CD4-positive, alpha-beta T cell (primary cell): ENCODE results near the gene TNS1. TPM values are rescaled to one million over a fixed set of nuclear protein-coding genes. Genes with fewer than 3 reads are reported as not detected.

ENCODE experiments used
- ATAC-seq: fragments of 200-7000 bp; cut with Tn5 transposase; one replicate; pipeline ENCODE4 v1.10.0; 2022; ENCODE audit warnings: mild to moderate bottlenecking; ENCODE audit not compliant: poor library complexity
- CTCF ChIA-PET: fragments of 350-600 bp; sonication (Branson Sonifier 250); formaldehyde crosslinking; loops from one replicate; lab custom pipeline; 2021; ENCODE audit warnings: antibody characterized with exemption, inconsistent platforms; lab: Charles Lee
- POLR2A ChIA-PET: fragments of 350-600 bp; sonication (Branson Sonifier 250); formaldehyde crosslinking; loops from one replicate; lab custom pipeline; 2021; ENCODE audit warnings: antibody characterized with exemption, inconsistent platforms; lab: Charles Lee
- DNase-seq, 14 experiments: peaks; one replicate each; pipeline ENCODE4 v3.0.0-alpha.2; 2013 to 2020; ENCODE audit warnings: mixed read lengths in 2 of 14
- H3K27ac ChIP-seq, 2 donors: one replicate each; pipeline versions ENCODE4 v1.5.1 to v1.7.0; 2013; ENCODE audit warnings: low read length in 2 of 2, low read depth in 1 of 2, mild to moderate bottlenecking in 1 of 2
- H3K27me3 ChIP-seq, 2 experiments: 1 replicate in 1 of 2; 2 replicates in 1 of 2; pipeline versions ENCODE4 v1.6.1 to v1.7.0; 2013; ENCODE audit warnings: low read length in 2 of 2, control low read depth in 1 of 2, mild to moderate bottlenecking in 1 of 2, moderate library complexity in 1 of 2; ENCODE audit not compliant: insufficient read depth in 2 of 2, control insufficient read depth in 1 of 2
- H3K36me3 ChIP-seq: one replicate; pipeline ENCODE4 v1.6.1; 2013; ENCODE audit warnings: low read length, control low read depth; ENCODE audit not compliant: insufficient read depth
- H3K4me1 ChIP-seq: one replicate; pipeline ENCODE4 v1.6.1; 2013; ENCODE audit warnings: low read length, control low read depth; ENCODE audit not compliant: insufficient read depth
- H3K4me3 ChIP-seq: one replicate; pipeline ENCODE4 v1.5.1; 2013; ENCODE audit warnings: mild to moderate bottlenecking, low read length, moderate library complexity
- H3K9me3 ChIP-seq, 2 experiments: 1 replicate in 1 of 2; 2 replicates in 1 of 2; pipeline versions ENCODE4 v1.6.1 to v1.7.0; 2013; ENCODE audit warnings: low read length in 2 of 2, mild to moderate bottlenecking in 2 of 2, control low read depth in 1 of 2, moderate library complexity in 1 of 2; ENCODE audit not compliant: control insufficient read depth in 1 of 2, insufficient read depth in 1 of 2
- H3K27ac Mint-ChIP-seq: one replicate; pipeline ENCODE4 v1.8.0; 2020; ENCODE audit warnings: mixed read lengths
- H3K27me3 Mint-ChIP-seq: one replicate; pipeline ENCODE4 v1.8.0; 2021; ENCODE audit warnings: mixed read lengths
- H3K36me3 Mint-ChIP-seq: one replicate; pipeline ENCODE4 v1.8.0; 2021; ENCODE audit warnings: low read depth, mixed read lengths
- H3K4me1 Mint-ChIP-seq: one replicate; pipeline ENCODE4 v1.8.0; 2021; ENCODE audit warnings: low read depth, mixed read lengths
- H3K4me3 Mint-ChIP-seq: one replicate; pipeline ENCODE4 v1.8.0; 2020; ENCODE audit warnings: mild to moderate bottlenecking, mixed read lengths
- H3K9me3 Mint-ChIP-seq: one replicate; pipeline ENCODE4 v1.8.0; 2020; ENCODE audit warnings: mixed read lengths
- intact Hi-C, 2 experiments: fragments of 100-400 bp; cut with DNase I in 1 of 2; cut with micrococcal nuclease in 1 of 2; formaldehyde crosslinking; loops; one replicate each; pipeline versions ENCODE4 v1.15.1 to v1.9.0; 2023 to 2025; cut with DNase I, micrococcal nuclease
- total RNA-seq, 174 experiments: library from RNA in 2 of 174; stranded (reverse) in 2 of 174; gene quantifications; one replicate each; pipeline ENCODE4 v1.2.3 and lab custom pipeline; 2021 to 2026
- TF ChIP-seq, protein P1 (sequence below): fragments of 200-600 bp; IDR thresholded peaks from one replicate; pipeline ENCODE4 v1.8.0; 2022; ENCODE audit warnings: antibody characterized with exemption, mild to moderate bottlenecking

Gene TNS1
- total RNA-seq, 2 experiments from 2014 or later = 0.25 to 0.34 TPM

- Histone ChIP-seq H3K9me3 (no peaks in the 10 kb centered on the region), H3K27ac (peak overlapping the region in 1 of 2 donors; percentile 29), H3K27me3 (no peaks in the 10 kb centered on the region), H3K4me3 (peak overlapping the region; percentile 63), H3K36me3 (no peaks in the 10 kb centered on the region), H3K4me1 (peaks cover 28% of the 10 kb centered on the region)
- ATAC-seq (peak; percentile 79), DNase-seq (peak in 4 of 14 experiments; percentile 15 to 68 (median 60))
- intact Hi-C loops = loop anchor here in 1 of 2 experiments (2.0 kb wide), 1 partner anchor 243 kb away; no protein-coding TSS in a partner anchor
- no peaks in the 10 kb centered on the region for H3K27me3 Mint-ChIP-seq
- no peaks in the 10 kb centered on the region for H3K9me3 Mint-ChIP-seq
- H3K4me3 Mint-ChIP-seq = peak overlapping the region; percentile 81
- TF ChIP-seq, protein P1, sequence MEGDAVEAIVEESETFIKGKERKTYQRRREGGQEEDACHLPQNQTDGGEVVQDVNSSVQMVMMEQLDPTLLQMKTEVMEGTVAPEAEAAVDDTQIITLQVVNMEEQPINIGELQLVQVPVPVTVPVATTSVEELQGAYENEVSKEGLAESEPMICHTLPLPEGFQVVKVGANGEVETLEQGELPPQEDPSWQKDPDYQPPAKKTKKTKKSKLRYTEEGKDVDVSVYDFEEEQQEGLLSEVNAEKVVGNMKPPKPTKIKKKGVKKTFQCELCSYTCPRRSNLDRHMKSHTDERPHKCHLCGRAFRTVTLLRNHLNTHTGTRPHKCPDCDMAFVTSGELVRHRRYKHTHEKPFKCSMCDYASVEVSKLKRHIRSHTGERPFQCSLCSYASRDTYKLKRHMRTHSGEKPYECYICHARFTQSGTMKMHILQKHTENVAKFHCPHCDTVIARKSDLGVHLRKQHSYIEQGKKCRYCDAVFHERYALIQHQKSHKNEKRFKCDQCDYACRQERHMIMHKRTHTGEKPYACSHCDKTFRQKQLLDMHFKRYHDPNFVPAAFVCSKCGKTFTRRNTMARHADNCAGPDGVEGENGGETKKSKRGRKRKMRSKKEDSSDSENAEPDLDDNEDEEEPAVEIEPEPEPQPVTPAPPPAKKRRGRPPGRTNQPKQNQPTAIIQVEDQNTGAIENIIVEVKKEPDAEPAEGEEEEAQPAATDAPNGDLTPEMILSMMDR = no peak
- H3K36me3 Mint-ChIP-seq = no peaks in the 10 kb centered on the region
- POLR2A ChIA-PET = interaction anchor here (1.0 kb wide), 1 partner anchor 43 kb away, joined by 3 read pairs; no protein-coding TSS in a partner anchor
- CTCF ChIA-PET = interaction anchor here (1.5 kb wide), 1 partner anchor 244 kb away, joined by 5 read pairs; no protein-coding TSS in a partner anchor
- peaks cover 20% of the 10 kb centered on the region for H3K4me1 Mint-ChIP-seq
- H3K27ac Mint-ChIP-seq = peak overlapping the region; percentile 7
Measured at GRCh38 chr2:217790195-217790594, 212.6 kb downstream of the TNS1 start.

GRCh38 chr2:217789736-217790181, 213.0 kb downstream of the TNS1 start:
- POLR2A ChIA-PET = interaction anchor here (1.0 kb wide), 1 partner anchor 43 kb away, joined by 3 read pairs; no protein-coding TSS in a partner anchor
- DNase-seq (peak in 4 of 14 experiments; percentile 10 to 34 (median 23)), ATAC-seq (peak; percentile 45)
- intact Hi-C loops = loop anchor here (1.0 to 2.0 kb wide), 5 partner anchors 97 to 279 kb away; no protein-coding TSS in a partner anchor
- Mint-ChIP-seq H3K27ac (peak overlapping the region; percentile 7), H3K4me3 (peak overlapping the region; percentile 82), H3K27me3 (no peaks in the 10 kb centered on the region), H3K36me3 (no peaks in the 10 kb centered on the region), H3K4me1 (peaks cover 21% of the 10 kb centered on the region), H3K9me3 (no peaks in the 10 kb centered on the region)
- no peaks in the 10 kb centered on the region for H3K27me3 ChIP-seq
- H3K36me3 ChIP-seq = no peaks in the 10 kb centered on the region
- CTCF ChIA-PET = interaction anchor here (0.6 to 1.8 kb wide), 7 partner anchors 10 to 245 kb away, joined by 3 to 11 read pairs (median 5); no protein-coding TSS in a partner anchor
- peak overlapping the region in 1 of 2 donors; percentile 29 for H3K27ac ChIP-seq
- H3K9me3 ChIP-seq = no peaks in the 10 kb centered on the region
- H3K4me1 ChIP-seq = peaks cover 30% of the 10 kb centered on the region
- TF ChIP-seq, protein P1 = no peak
- peak overlapping the region; percentile 63 for H3K4me3 ChIP-seq

- ATAC-seq = peak; percentile 35
- DNase-seq = peak; percentile 51 to 81 (median 68)
- ChIA-PET POLR2A (interaction anchor here (0.8 kb wide), 1 partner anchor 10 kb away, joined by 3 read pairs; no protein-coding TSS in a partner anchor), CTCF (interaction anchor here (0.6 to 1.8 kb wide), 7 partner anchors 10 to 245 kb away, joined by 3 to 11 read pairs (median 5); no protein-coding TSS in a partner anchor)
- H3K36me3 Mint-ChIP-seq = no peaks in the 10 kb centered on the region
- TF ChIP-seq, protein P1 = peak; percentile 99
- Histone ChIP-seq H3K36me3 (no peaks in the 10 kb centered on the region), H3K27ac (no peak overlapping the region), H3K9me3 (no peaks in the 10 kb centered on the region), H3K4me3 (peak overlapping the region; percentile 63), H3K27me3 (no peaks in the 10 kb centered on the region), H3K4me1 (peaks cover 30% of the 10 kb centered on the region)
- peaks cover 21% of the 10 kb centered on the region for H3K4me1 Mint-ChIP-seq
- H3K9me3 Mint-ChIP-seq = no peaks in the 10 kb centered on the region
- H3K27ac Mint-ChIP-seq = no peak overlapping the region
- no peaks in the 10 kb centered on the region for H3K27me3 Mint-ChIP-seq
- H3K4me3 Mint-ChIP-seq = peak overlapping the region; percentile 82
- intact Hi-C loops = loop anchor here (1.0 to 2.0 kb wide), 4 partner anchors 97 to 279 kb away; no protein-coding TSS in a partner anchor
Measured at GRCh38 chr2:217789003-217789735, 213.6 kb downstream of the TNS1 start.
